Measurements from ENCODE around the gene CSF2RB.

DNA sequence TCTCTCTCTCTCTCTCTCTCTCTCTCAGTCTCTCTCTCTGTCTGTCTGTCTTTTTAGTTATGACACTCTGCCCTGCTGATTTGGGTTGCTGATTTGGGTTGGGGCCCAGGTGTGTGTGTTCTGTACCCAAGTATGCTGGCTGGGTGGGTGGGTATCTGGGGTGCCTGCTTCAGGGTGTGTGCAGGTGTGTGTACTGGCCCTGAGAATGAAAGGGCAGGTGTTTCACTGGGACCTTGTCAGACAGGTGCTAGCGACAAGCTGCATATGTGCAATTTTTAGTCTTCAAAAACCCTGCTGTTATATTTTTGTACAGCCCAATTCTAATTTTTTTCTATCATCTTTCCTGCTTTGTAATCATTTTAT is 943 bp downstream of the CSF2RB start:
- no peak for TF ChIP-seq EP300 (IDR thresholded peaks at IDR 0.05)
- TF ChIP-seq, protein P1, sequence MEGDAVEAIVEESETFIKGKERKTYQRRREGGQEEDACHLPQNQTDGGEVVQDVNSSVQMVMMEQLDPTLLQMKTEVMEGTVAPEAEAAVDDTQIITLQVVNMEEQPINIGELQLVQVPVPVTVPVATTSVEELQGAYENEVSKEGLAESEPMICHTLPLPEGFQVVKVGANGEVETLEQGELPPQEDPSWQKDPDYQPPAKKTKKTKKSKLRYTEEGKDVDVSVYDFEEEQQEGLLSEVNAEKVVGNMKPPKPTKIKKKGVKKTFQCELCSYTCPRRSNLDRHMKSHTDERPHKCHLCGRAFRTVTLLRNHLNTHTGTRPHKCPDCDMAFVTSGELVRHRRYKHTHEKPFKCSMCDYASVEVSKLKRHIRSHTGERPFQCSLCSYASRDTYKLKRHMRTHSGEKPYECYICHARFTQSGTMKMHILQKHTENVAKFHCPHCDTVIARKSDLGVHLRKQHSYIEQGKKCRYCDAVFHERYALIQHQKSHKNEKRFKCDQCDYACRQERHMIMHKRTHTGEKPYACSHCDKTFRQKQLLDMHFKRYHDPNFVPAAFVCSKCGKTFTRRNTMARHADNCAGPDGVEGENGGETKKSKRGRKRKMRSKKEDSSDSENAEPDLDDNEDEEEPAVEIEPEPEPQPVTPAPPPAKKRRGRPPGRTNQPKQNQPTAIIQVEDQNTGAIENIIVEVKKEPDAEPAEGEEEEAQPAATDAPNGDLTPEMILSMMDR (IDR thresholded peaks at IDR 0.05): no peak
- no peak for TF ChIP-seq POLR2AphosphoS5 (IDR thresholded peaks at IDR 0.05)

Data from suprapubic skin (tissue), 4 donors.